Measurements from ENCODE around the gene AFG1L.
"Not testable (repeated sequence)": the region's sequence is repeated elsewhere in the genome, so short reads cannot be mapped to it uniquely, and the experiment has no call there.

Gene AFG1L

GRCh38 chr6:108355890-108356289, 61.0 kb downstream of the AFG1L start:
- DNase-seq = no peak

- no peak for DNase-seq
These were observed 65.3 kb downstream of the AFG1L start for GRCh38 chr6:108359901-108360882.

- no peak for DNase-seq
These were observed 66.1 kb downstream of the AFG1L start for GRCh38 chr6:108360919-108361311.

- DNase-seq = no peak
These were observed 66.6 kb downstream of the AFG1L start for GRCh38 chr6:108361312-108361932.

GRCh38 chr6:108362455-108362854, 67.6 kb downstream of the AFG1L start:
- no peak for DNase-seq

GRCh38 chr6:108363113-108363512, 68.3 kb downstream of the AFG1L start:
- DNase-seq = no peak

GRCh38 chr6:108363889-108364313, 69.0 kb downstream of the AFG1L start:
- no peak for DNase-seq

GRCh38 chr6:108364470-108364869, 69.6 kb downstream of the AFG1L start:
- no peak for DNase-seq

- no peak for DNase-seq
These were observed 70.6 kb downstream of the AFG1L start for GRCh38 chr6:108365478-108365877.

GRCh38 chr6:108366236-108366635, 71.4 kb downstream of the AFG1L start:
- DNase-seq = no peak

GRCh38 chr6:108368431-108369030, 73.7 kb downstream of the AFG1L start:
- DNase-seq = no peak

GRCh38 chr6:108380876-108381275, 86.0 kb downstream of the AFG1L start:
- no peak for DNase-seq

- no peak for DNase-seq
These were observed 89.1 kb downstream of the AFG1L start for GRCh38 chr6:108383981-108384380.

GRCh38 chr6:108389190-108389589, 94.3 kb downstream of the AFG1L start:
- not testable (repeated sequence) for DNase-seq

GRCh38 chr6:108395297-108395696, 100.4 kb downstream of the AFG1L start:
- no peak for DNase-seq

GRCh38 chr6:108403236-108403635, 108.4 kb downstream of the AFG1L start:
- no peak for DNase-seq

GRCh38 chr6:108406943-108407342, 112.1 kb downstream of the AFG1L start:
- DNase-seq = no peak

GRCh38 chr6:108407904-108408827, 113.3 kb downstream of the AFG1L start:
- no peak for DNase-seq

GRCh38 chr6:108408861-108409260, 114.0 kb downstream of the AFG1L start:
- DNase-seq = no peak

GRCh38 chr6:108416047-108416833, 121.4 kb downstream of the AFG1L start:
- not testable (repeated sequence) for DNase-seq

GRCh38 chr6:108417027-108417426, 122.2 kb downstream of the AFG1L start:
- DNase-seq = no peak

GRCh38 chr6:108419474-108419873, 124.6 kb downstream of the AFG1L start:
- no peak for DNase-seq

All from stimulated activated CD4-positive, alpha-beta T cell treated with anti-CD3 and anti-CD28 coated beads, Interleukin-4, amount 100 ng/mL, for 1 hour (primary cell).